ENCODE measurements around the gene ZNF519.

Gene ZNF519

GRCh38 chr18:14106906-14107305, 25.3 kb downstream of the ZNF519 start:
- H3K4me1 ChIP-seq (ENCODE audit: control insufficient read depth in 1 of 2, insufficient read depth in 2 of 2, low read length in 2 of 2): no peaks in the 10 kb centered on the region
- no peaks in the 10 kb centered on the region for H3K79me1 ChIP-seq (ENCODE audit: low read length)
- no peak overlapping the region for H3K9ac ChIP-seq (ENCODE audit: low read length)
- no peak overlapping the region for H2BK12ac ChIP-seq (ENCODE audit: low read length)
- H3K79me2 ChIP-seq (ENCODE audit: control insufficient read depth, insufficient read depth, low read length, poor library complexity): no peaks in the 10 kb centered on the region
- no peak overlapping the region for H3K4me3 ChIP-seq (ENCODE audit: low read depth, low read length)
- no peaks in the 10 kb centered on the region for H3K27me3 ChIP-seq (ENCODE audit: insufficient read depth, low read length)
- H3K36me3 ChIP-seq (ENCODE audit: control insufficient read depth in 1 of 2, insufficient read depth in 2 of 2, low read length in 2 of 2): peaks cover 9 to 10% of the 10 kb centered on the region in 2 experiments
- H3K18ac ChIP-seq (ENCODE audit: low read length): no peak overlapping the region
- H4K12ac ChIP-seq (ENCODE audit: low read depth, low read length): no peak overlapping the region
- H3K4me2 ChIP-seq (ENCODE audit: low read length): no peak overlapping the region
- H2BK120ac ChIP-seq (ENCODE audit: insufficient read depth, low read length, poor library complexity): no peak overlapping the region
- no peak overlapping the region for H4K8ac ChIP-seq (ENCODE audit: low read depth, low read length)
- no peak overlapping the region for H2BK5ac ChIP-seq (ENCODE audit: low read depth, low read length, poor library complexity)
- H3K9me3 ChIP-seq (ENCODE audit: insufficient read depth, low read depth, low read length): peaks cover 7% of the 10 kb centered on the region
- no peak overlapping the region for H3K14ac ChIP-seq (ENCODE audit: low read length)
- no peak overlapping the region for H2AFZ ChIP-seq (ENCODE audit: insufficient read depth, low read length, poor library complexity)
- no peak overlapping the region for H3K27ac ChIP-seq (ENCODE audit: low read depth, low read length)
- no peak overlapping the region for H2AK5ac ChIP-seq (ENCODE audit: low read length)
- no peak for DNase-seq
- no peak overlapping the region for H3K4ac ChIP-seq (ENCODE audit: low read depth, low read length)
- H4K91ac ChIP-seq (ENCODE audit: low read depth, low read length): no peak overlapping the region
- WGBS (ENCODE audit: extremely low coverage, insufficient coverage, insufficient read length): no CpG with 5 or more reads among the region's 3 CpGs
- H3K23ac ChIP-seq (ENCODE audit: low read length): no peak overlapping the region

- DNase-seq: peak; percentile 53 to 85
- H3K23ac ChIP-seq (ENCODE audit: low read length): no peak overlapping the region
- no peak overlapping the region for H3K14ac ChIP-seq (ENCODE audit: low read length)
- H3K4ac ChIP-seq (ENCODE audit: low read depth, low read length): no peak overlapping the region
- H4K91ac ChIP-seq (ENCODE audit: low read depth, low read length): no peak overlapping the region
- no peak overlapping the region for H2AFZ ChIP-seq (ENCODE audit: insufficient read depth, low read length, poor library complexity)
- H2BK12ac ChIP-seq (ENCODE audit: low read length): no peak overlapping the region
- H3K4me3 ChIP-seq (ENCODE audit: low read depth, low read length): no peak overlapping the region
- no peak overlapping the region for H3K9ac ChIP-seq (ENCODE audit: low read length)
- no peaks in the 10 kb centered on the region for H3K27me3 ChIP-seq (ENCODE audit: insufficient read depth, low read length)
- no peak overlapping the region for H2AK5ac ChIP-seq (ENCODE audit: low read length)
- H3K18ac ChIP-seq (ENCODE audit: low read length): no peak overlapping the region
- H3K4me2 ChIP-seq (ENCODE audit: low read length): no peak overlapping the region
- peaks cover 13 to 15% of the 10 kb centered on the region in 2 experiments for H3K36me3 ChIP-seq (ENCODE audit: control insufficient read depth in 1 of 2, insufficient read depth in 2 of 2, low read length in 2 of 2)
- H2BK5ac ChIP-seq (ENCODE audit: low read depth, low read length, poor library complexity): no peak overlapping the region
- H3K79me1 ChIP-seq (ENCODE audit: low read length): no peaks in the 10 kb centered on the region
- no peak overlapping the region for H3K27ac ChIP-seq (ENCODE audit: low read depth, low read length)
- no peak overlapping the region for H4K12ac ChIP-seq (ENCODE audit: low read depth, low read length)
- H3K9me3 ChIP-seq (ENCODE audit: insufficient read depth, low read depth, low read length): peaks cover 7% of the 10 kb centered on the region
- H3K4me1 ChIP-seq (ENCODE audit: control insufficient read depth in 1 of 2, insufficient read depth in 2 of 2, low read length in 2 of 2): no peaks in the 10 kb centered on the region
- no peak overlapping the region for H4K8ac ChIP-seq (ENCODE audit: low read depth, low read length)
- WGBS (ENCODE audit: extremely low coverage, insufficient coverage, insufficient read length): no CpG with 5 or more reads among the region's 5 CpGs
- H2BK120ac ChIP-seq (ENCODE audit: insufficient read depth, low read length, poor library complexity): no peak overlapping the region
- no peaks in the 10 kb centered on the region for H3K79me2 ChIP-seq (ENCODE audit: control insufficient read depth, insufficient read depth, low read length, poor library complexity)
Measured at GRCh38 chr18:14104906-14105748, 27.1 kb downstream of the ZNF519 start.

DNA sequence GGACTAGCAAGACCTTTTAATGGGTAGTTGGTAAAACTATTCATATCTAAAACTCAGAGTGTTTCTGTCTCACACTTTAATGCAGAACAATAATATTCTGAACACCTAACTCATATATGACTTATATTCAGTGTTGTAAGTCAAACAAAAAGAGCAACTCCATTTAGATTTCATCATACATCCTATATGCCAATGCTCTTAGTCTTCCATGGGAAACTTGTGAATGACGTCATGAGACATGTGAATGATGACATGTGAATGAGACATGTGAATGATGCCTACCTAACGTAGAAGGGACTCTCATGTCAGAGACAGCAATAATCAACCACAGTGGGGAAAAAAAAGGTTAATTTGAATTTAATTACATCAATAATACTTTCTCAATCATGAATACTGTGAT, 28.0 kb downstream of the ZNF519 start:
- Histone ChIP-seq H4K8ac (ENCODE audit: low read depth, low read length) (no peak overlapping the region), H3K18ac (ENCODE audit: low read length) (no peak overlapping the region), H2AFZ (ENCODE audit: insufficient read depth, low read length, poor library complexity) (no peak overlapping the region), H2AK5ac (ENCODE audit: low read length) (no peak overlapping the region), H3K4me3 (ENCODE audit: low read depth, low read length) (no peak overlapping the region), H2BK12ac (ENCODE audit: low read length) (no peak overlapping the region), H3K14ac (ENCODE audit: low read length) (no peak overlapping the region), H3K27me3 (ENCODE audit: insufficient read depth, low read length) (no peaks in the 10 kb centered on the region), H3K36me3 (ENCODE audit: control insufficient read depth in 1 of 2, insufficient read depth in 2 of 2, low read length in 2 of 2) (peaks cover 13 to 15% of the 10 kb centered on the region in 2 experiments), H4K12ac (ENCODE audit: low read depth, low read length) (no peak overlapping the region), H4K91ac (ENCODE audit: low read depth, low read length) (no peak overlapping the region), H3K27ac (ENCODE audit: low read depth, low read length) (no peak overlapping the region), H3K9me3 (ENCODE audit: insufficient read depth, low read depth, low read length) (peaks cover 7% of the 10 kb centered on the region), H2BK120ac (ENCODE audit: insufficient read depth, low read length, poor library complexity) (no peak overlapping the region), H3K23ac (ENCODE audit: low read length) (no peak overlapping the region), H3K4me2 (ENCODE audit: low read length) (no peak overlapping the region), H3K4ac (ENCODE audit: low read depth, low read length) (no peak overlapping the region), H3K79me2 (ENCODE audit: control insufficient read depth, insufficient read depth, low read length, poor library complexity) (no peaks in the 10 kb centered on the region), H3K9ac (ENCODE audit: low read length) (no peak overlapping the region), H2BK5ac (ENCODE audit: low read depth, low read length, poor library complexity) (no peak overlapping the region), H3K4me1 (ENCODE audit: control insufficient read depth in 1 of 2, insufficient read depth in 2 of 2, low read length in 2 of 2) (no peaks in the 10 kb centered on the region), H3K79me1 (ENCODE audit: low read length) (no peaks in the 10 kb centered on the region)
- no CpG with 5 or more reads among the region's 2 CpGs for WGBS (ENCODE audit: extremely low coverage, insufficient coverage, insufficient read length)
- peak in 1 of 2 donors; percentile 32 for DNase-seq

DNA sequence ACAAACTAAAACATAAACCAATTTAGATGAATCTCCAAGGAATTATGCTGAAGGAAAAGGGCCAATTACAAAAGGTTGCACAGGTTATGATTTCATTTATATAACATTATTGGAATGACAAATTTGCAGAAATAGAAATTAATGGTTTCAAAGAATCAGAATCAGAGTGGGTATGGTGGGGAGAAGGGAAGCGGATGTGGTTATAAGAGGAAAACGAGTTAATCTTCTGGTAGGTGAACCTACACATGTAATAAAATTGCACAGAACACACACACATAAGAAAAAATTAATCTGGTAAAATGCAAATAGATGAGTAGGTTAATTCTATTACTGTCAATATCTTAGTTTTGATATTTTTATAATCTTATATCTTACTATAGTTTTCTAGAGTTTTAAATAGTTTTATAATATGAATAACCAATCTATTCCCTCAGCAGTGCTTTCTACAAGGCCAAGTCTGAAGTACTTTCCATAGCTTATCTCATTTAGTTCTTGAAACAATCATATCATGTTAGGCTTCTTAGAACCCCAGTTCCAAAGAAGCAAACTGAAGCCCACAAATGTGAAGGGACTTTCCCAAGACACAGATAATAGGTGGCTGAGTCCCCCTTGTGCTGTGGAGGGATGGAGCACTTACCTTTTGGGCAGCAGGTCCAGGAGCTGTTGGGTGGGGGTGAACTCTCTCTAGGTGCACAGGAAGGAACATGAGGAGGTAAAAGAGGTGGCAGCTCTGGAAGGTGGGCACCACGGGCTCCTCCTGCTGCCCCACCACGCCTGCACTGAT, 31.5 kb downstream of the ZNF519 start:
- no CpG with 5 or more reads among the region's 4 CpGs for WGBS (ENCODE audit: extremely low coverage, insufficient coverage, insufficient read length)
- Histone ChIP-seq H3K9me3 (ENCODE audit: insufficient read depth, low read depth, low read length) (peaks cover 1% of the 10 kb centered on the region), H2BK120ac (ENCODE audit: insufficient read depth, low read length, poor library complexity) (no peak overlapping the region), H3K4me1 (ENCODE audit: control insufficient read depth in 1 of 2, insufficient read depth in 2 of 2, low read length in 2 of 2) (no peaks in the 10 kb centered on the region), H3K18ac (ENCODE audit: low read length) (no peak overlapping the region), H3K27me3 (ENCODE audit: insufficient read depth, low read length) (no peaks in the 10 kb centered on the region), H3K79me2 (ENCODE audit: control insufficient read depth, insufficient read depth, low read length, poor library complexity) (no peaks in the 10 kb centered on the region), H3K4me2 (ENCODE audit: low read length) (no peak overlapping the region), H2BK5ac (ENCODE audit: low read depth, low read length, poor library complexity) (no peak overlapping the region), H3K79me1 (ENCODE audit: low read length) (no peaks in the 10 kb centered on the region), H3K23ac (ENCODE audit: low read length) (no peak overlapping the region), H3K9ac (ENCODE audit: low read length) (no peak overlapping the region), H3K14ac (ENCODE audit: low read length) (no peak overlapping the region), H2AFZ (ENCODE audit: insufficient read depth, low read length, poor library complexity) (no peak overlapping the region), H2AK5ac (ENCODE audit: low read length) (no peak overlapping the region), H4K91ac (ENCODE audit: low read depth, low read length) (no peak overlapping the region), H4K12ac (ENCODE audit: low read depth, low read length) (no peak overlapping the region), H4K8ac (ENCODE audit: low read depth, low read length) (no peak overlapping the region), H3K4ac (ENCODE audit: low read depth, low read length) (no peak overlapping the region), H3K4me3 (ENCODE audit: low read depth, low read length) (no peak overlapping the region), H2BK12ac (ENCODE audit: low read length) (no peak overlapping the region), H3K36me3 (ENCODE audit: control insufficient read depth in 1 of 2, insufficient read depth in 2 of 2, low read length in 2 of 2) (peaks cover 10 to 13% of the 10 kb centered on the region in 2 experiments), H3K27ac (ENCODE audit: low read depth, low read length) (no peak overlapping the region)
- DNase-seq: no peak
